Measurements from ENCODE around the gene ZBP1. TPM values are rescaled to one million over a fixed set of nuclear protein-coding genes. Genes with fewer than 3 reads are reported as not detected.

The ZBP1 gene
- total RNA-seq, 1 experiment from 2014 or later = not detected

DNA sequence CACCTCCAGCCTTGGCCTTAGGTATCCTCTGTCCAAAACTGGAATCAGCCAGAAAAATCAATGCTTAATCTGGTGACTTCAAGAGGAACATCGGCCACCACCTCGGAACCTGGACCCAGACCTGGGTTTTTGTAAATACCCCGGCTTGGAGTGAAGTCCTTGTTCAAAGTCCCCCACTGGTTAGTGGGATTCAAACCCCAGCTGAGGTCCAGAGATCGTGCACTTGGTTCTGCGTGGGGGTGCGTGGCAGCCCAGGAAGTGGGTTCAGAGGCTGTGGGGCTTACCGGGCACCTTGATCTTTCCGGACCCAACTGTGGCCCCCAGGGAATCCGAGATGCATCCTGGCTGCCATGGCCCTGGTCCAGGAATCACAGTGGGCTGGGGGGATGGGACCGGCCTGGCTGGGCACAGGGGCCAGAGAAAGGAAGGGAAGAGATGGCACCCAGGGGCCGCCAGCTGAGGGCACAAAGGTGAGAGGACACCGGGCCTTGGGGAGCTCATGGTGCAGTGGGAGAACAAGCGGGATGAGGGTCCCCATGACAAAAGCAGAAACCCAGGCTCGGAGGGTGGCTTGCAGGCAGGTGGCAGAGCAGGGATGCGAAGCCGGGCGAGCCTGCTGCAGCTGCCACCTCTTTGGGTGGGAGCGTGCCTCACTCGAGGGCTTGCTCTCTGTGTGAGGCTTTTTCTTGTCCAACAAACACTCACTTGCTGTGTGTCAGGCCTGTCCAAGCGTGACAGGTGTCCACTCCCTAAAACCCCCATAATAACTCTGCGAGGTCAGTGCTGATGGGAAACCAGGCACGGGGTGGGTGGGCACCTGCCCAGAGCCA, 27.7 kb downstream of the ZBP1 start:
- TF ChIP-seq EZH2 (IDR thresholded peaks at IDR 0.05; ENCODE audit: low read length, unreplicated experiment) (no peak), EZH2phosphoT487 (IDR thresholded peaks at IDR 0.05; ENCODE audit: borderline replicate concordance, low read length) (no peak)
- TF ChIP-seq, protein P1, sequence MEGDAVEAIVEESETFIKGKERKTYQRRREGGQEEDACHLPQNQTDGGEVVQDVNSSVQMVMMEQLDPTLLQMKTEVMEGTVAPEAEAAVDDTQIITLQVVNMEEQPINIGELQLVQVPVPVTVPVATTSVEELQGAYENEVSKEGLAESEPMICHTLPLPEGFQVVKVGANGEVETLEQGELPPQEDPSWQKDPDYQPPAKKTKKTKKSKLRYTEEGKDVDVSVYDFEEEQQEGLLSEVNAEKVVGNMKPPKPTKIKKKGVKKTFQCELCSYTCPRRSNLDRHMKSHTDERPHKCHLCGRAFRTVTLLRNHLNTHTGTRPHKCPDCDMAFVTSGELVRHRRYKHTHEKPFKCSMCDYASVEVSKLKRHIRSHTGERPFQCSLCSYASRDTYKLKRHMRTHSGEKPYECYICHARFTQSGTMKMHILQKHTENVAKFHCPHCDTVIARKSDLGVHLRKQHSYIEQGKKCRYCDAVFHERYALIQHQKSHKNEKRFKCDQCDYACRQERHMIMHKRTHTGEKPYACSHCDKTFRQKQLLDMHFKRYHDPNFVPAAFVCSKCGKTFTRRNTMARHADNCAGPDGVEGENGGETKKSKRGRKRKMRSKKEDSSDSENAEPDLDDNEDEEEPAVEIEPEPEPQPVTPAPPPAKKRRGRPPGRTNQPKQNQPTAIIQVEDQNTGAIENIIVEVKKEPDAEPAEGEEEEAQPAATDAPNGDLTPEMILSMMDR (conservative IDR thresholded peaks at IDR 0.05; ENCODE audit: low read depth, low read length) = no peak

DNA sequence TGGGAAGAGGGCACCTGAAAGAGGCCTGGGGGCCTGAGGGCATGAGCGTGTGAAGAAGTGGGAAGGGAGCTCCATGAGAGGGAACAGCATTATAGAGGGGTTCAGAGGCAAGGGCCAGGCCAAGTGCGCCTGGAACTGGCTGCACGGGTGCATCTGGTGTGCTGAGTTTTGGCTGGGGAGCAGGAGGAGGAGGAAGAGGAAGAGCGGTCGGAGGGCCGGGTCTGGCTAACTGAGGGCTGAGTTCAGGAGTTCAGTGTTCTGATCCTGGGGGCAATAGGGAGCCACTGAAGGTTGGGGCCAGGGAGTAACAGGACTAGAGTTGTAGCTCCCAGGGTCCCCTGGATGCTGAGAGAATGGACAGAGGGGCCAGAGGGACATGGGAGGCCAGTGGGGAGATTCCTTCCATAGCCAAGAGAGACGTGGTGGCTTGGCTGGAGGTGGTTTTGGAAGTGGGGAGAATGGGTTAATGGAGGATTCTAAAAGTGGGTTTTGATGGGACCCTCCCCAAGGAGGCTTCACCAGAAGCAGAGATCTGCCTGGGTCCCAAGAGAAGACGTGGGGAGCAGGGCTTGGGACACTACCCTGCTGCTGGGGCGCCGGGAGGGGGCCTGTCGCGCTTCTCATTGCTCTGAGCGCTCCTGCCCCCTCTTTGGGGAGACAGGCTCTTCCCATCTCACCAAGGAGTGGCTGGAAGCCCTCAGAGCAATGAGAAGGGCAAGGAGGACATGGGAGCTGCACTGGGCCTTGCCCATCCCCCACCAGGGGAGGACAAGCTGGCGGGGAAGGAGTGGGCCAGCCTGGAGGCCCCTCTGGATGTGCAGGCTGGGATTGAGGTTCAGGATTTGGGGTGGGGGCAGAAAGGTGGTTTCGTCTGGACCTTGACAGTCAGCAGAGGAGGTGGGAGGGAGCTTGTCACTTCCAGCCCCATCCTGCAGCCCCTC, 28.7 kb downstream of the ZBP1 start:
- CTCF ChIA-PET = interaction anchor here (0.6 kb wide), 2 partner anchors 69 to 80 kb away, joined by 3 read pairs; no protein-coding TSS in a partner anchor

More for the DNA sequence above, 27.7 kb downstream of the ZBP1 start:
- Histone ChIP-seq H3K36me3 (ENCODE audit: low read depth, low read length) (no peaks in the 10 kb centered on the region), H3K9ac (ENCODE audit: low read length) (no peak overlapping the region), H3K27ac (ENCODE audit: low read length) (no peak overlapping the region), H3K9me2 (replicated peaks; ENCODE audit: low read length) (no peaks in the 10 kb centered on the region), H3K79me2 (ENCODE audit: low read length) (no peaks in the 10 kb centered on the region), H3K4me2 (ENCODE audit: low read length) (no peak overlapping the region), H3F3A (ENCODE audit: low read length, unreplicated experiment) (no peaks in the 10 kb centered on the region), H3K4me3 (ENCODE audit: low read length) (no peak overlapping the region), H4K20me1 (ENCODE audit: low read length) (no peaks in the 10 kb centered on the region), H3K27me3 (ENCODE audit: low read length) (no peaks in the 10 kb centered on the region), H3K4me1 (ENCODE audit: insufficient read depth, low read length) (peaks cover 4% of the 10 kb centered on the region; the same call in 1 of the 2 replicates), H2AFZ (ENCODE audit: low read length) (no peak overlapping the region), H3K9me3 (ENCODE audit: low read length) (no peaks in the 10 kb centered on the region)
- CTCF ChIA-PET = interaction anchor here (0.6 kb wide), 1 partner anchor 70 kb away, joined by 3 read pairs; no protein-coding TSS in a partner anchor
- ATAC-seq (no peak), DNase-seq (no peak)
- intact Hi-C loops (cut with micrococcal nuclease) = loop anchor here (5.0 kb wide), 1 partner anchor 210 kb away; no protein-coding TSS in a partner anchor
- POLR2A ChIA-PET (ENCODE audit: unreplicated experiment) = no interaction called here
- no TSS peak for BruUV-seq (replicated peaks)

More for the DNA sequence above, 28.7 kb downstream of the ZBP1 start:
- Histone ChIP-seq H3K4me3 (ENCODE audit: low read length) (no peak overlapping the region), H3K27ac (ENCODE audit: low read length) (no peak overlapping the region), H3K27me3 (ENCODE audit: low read length) (peaks cover 7% of the 10 kb centered on the region; the same call in 1 of the 2 replicates), H3K4me1 (ENCODE audit: insufficient read depth, low read length) (peaks cover 4% of the 10 kb centered on the region; the same call in 1 of the 2 replicates), H3F3A (ENCODE audit: low read length, unreplicated experiment) (no peaks in the 10 kb centered on the region), H3K79me2 (ENCODE audit: low read length) (no peaks in the 10 kb centered on the region), H3K9ac (ENCODE audit: low read length) (no peak overlapping the region), H3K9me3 (ENCODE audit: low read length) (no peaks in the 10 kb centered on the region), H4K20me1 (ENCODE audit: low read length) (no peaks in the 10 kb centered on the region), H3K4me2 (ENCODE audit: low read length) (no peak overlapping the region), H3K36me3 (ENCODE audit: low read depth, low read length) (no peaks in the 10 kb centered on the region), H2AFZ (ENCODE audit: low read length) (no peak overlapping the region), H3K9me2 (replicated peaks; ENCODE audit: low read length) (no peaks in the 10 kb centered on the region)
- POLR2A ChIA-PET (ENCODE audit: unreplicated experiment) = no interaction called here
- BruUV-seq (replicated peaks) = no TSS peak
- DNase-seq (no peak), ATAC-seq (no peak)
- intact Hi-C loops (cut with micrococcal nuclease) = loop anchor here (5.0 kb wide), 1 partner anchor 209 kb away; no protein-coding TSS in a partner anchor
- TF ChIP-seq, protein P1 (conservative IDR thresholded peaks at IDR 0.05; ENCODE audit: low read depth, low read length) = no peak
- TF ChIP-seq EZH2phosphoT487 (IDR thresholded peaks at IDR 0.05; ENCODE audit: borderline replicate concordance, low read length) = no peak
- TF ChIP-seq EZH2 (IDR thresholded peaks at IDR 0.05; ENCODE audit: low read length, unreplicated experiment) = no peak
